DOHH2 (cell line): ENCODE results near the gene CNKSR3.

Source experiments
- H3F3A ChIP-seq: fragments of 200-600 bp; sonication (generic), shearing (Covaris generic); 2 replicates; pipeline ENCODE4 v1.6.0; 2016; ENCODE audit warnings: antibody characterized with exemption, mild to moderate bottlenecking; ENCODE audit not compliant: control insufficient read depth, insufficient read depth
- H3K27ac ChIP-seq: fragments of 200-600 bp; sonication (generic); 2 replicates; pipeline ENCODE4 v1.5.1; 2014; ENCODE audit warnings: low read depth, mild to moderate bottlenecking, low read length, moderate library complexity
- H3K27me3 ChIP-seq: fragments of 200-600 bp; sonication (generic); 2 replicates; pipeline ENCODE4 v1.6.1; 2014; ENCODE audit warnings: mild to moderate bottlenecking, low read length, mixed read lengths; ENCODE audit not compliant: control insufficient read depth
- H3K36me3 ChIP-seq: fragments of 200-600 bp; sonication (generic); 2 replicates; pipeline ENCODE4 v1.6.1; 2014; ENCODE audit warnings: mild to moderate bottlenecking, low read length, moderate library complexity, mixed read lengths; ENCODE audit not compliant: control insufficient read depth
- H3K4me1 ChIP-seq: fragments of 200-600 bp; sonication (generic); 2 replicates; pipeline ENCODE4 v1.6.1; 2014; ENCODE audit warnings: mild to moderate bottlenecking, low read length, mixed read lengths; ENCODE audit not compliant: control insufficient read depth
- H3K4me2 ChIP-seq: fragments of 200-600 bp; sonication (generic); 2 replicates; pipeline ENCODE4 v1.6.0; 2014; ENCODE audit warnings: mild to moderate bottlenecking, low read length, moderate library complexity
- H3K4me3 ChIP-seq: fragments of 200-600 bp; sonication (generic); 2 replicates; pipeline ENCODE4 v1.5.1; 2014; ENCODE audit warnings: mild to moderate bottlenecking, low read length, mixed read lengths
- H3K79me2 ChIP-seq: fragments of 200-600 bp; sonication (generic); 2 replicates; pipeline ENCODE4 v1.6.1; 2014; ENCODE audit warnings: mild to moderate bottlenecking, low read length, mixed read lengths; ENCODE audit not compliant: control insufficient read depth
- H3K9me2 ChIP-seq: fragments of 200-600 bp; sonication (generic); replicated peaks from 2 replicates; pipeline ENCODE4 v1.6.1; 2014; ENCODE audit warnings: mild to moderate bottlenecking, low read length, mixed read lengths; ENCODE audit not compliant: control insufficient read depth
- H3K9me3 ChIP-seq: fragments of 200-600 bp; sonication (generic); 2 replicates; pipeline ENCODE4 v1.6.1; 2014; ENCODE audit warnings: antibody characterized with exemption, low read length, mixed read lengths; ENCODE audit not compliant: control insufficient read depth, insufficient read depth
- H4K20me1 ChIP-seq: fragments of 200-600 bp; sonication (generic); 2 replicates; pipeline ENCODE4 v1.6.0; 2014; ENCODE audit warnings: low read depth, mild to moderate bottlenecking, antibody characterized with exemption, low read length, moderate library complexity; ENCODE audit not compliant: control insufficient read depth, insufficient read depth
- EZH2phosphoT487 ChIP-seq: fragments of 200-600 bp; sonication (generic); IDR thresholded peaks from 2 replicates; pipeline ENCODE4 v1.6.1; 2017; ENCODE audit warnings: borderline replicate concordance, mild to moderate bottlenecking, antibody characterized with exemption, low read length, moderate library complexity, mixed read lengths
- TF ChIP-seq, protein P1 (sequence below): fragments of 200-600 bp; sonication (generic); IDR thresholded peaks from one replicate; pipeline ENCODE4 v1.5.1; 2014; ENCODE audit warnings: antibody characterized with exemption, mild to moderate bottlenecking, low read depth, low read length; ENCODE audit not compliant: poor library complexity, severe bottlenecking

The CNKSR3 gene

DNA sequence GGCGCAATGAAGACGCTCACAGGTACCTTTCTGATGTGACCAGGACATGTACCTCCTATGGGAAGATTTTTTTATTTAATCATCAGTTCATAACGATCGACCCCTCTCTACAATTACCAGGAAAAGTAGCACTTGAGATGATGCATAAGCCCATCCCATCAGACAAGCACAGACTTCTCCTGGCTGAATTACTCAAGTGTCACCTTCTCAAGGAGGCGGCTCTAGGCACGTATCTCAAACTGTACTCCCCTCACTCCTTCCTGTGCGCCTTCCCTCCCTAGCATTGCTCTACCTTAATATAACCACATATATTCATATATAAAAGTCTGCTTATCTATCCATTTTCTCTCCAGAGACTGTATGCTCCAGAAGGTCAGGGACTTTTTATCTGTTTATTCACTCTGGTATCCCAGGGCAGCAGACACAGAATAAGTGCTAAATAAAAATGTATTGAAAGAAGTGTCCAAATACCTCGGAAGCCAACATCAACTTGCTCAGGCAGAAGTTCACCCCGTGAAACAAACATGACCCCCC lies 71.5 kb downstream of the CNKSR3 start:
- Histone ChIP-seq H3K36me3 (no peaks in the 10 kb centered on the region), H3K79me2 (no peaks in the 10 kb centered on the region), H3K4me3 (no peak overlapping the region), H3K27ac (no peak overlapping the region), H3K27me3 (no peaks in the 10 kb centered on the region), H3K9me2 (no peaks in the 10 kb centered on the region), H3K9me3 (no peaks in the 10 kb centered on the region), H4K20me1 (no peaks in the 10 kb centered on the region), H3F3A (no peaks in the 10 kb centered on the region), H3K4me2 (no peak overlapping the region), H3K4me1 (no peaks in the 10 kb centered on the region)
- no peak for TF ChIP-seq EZH2phosphoT487
- TF ChIP-seq, protein P1, sequence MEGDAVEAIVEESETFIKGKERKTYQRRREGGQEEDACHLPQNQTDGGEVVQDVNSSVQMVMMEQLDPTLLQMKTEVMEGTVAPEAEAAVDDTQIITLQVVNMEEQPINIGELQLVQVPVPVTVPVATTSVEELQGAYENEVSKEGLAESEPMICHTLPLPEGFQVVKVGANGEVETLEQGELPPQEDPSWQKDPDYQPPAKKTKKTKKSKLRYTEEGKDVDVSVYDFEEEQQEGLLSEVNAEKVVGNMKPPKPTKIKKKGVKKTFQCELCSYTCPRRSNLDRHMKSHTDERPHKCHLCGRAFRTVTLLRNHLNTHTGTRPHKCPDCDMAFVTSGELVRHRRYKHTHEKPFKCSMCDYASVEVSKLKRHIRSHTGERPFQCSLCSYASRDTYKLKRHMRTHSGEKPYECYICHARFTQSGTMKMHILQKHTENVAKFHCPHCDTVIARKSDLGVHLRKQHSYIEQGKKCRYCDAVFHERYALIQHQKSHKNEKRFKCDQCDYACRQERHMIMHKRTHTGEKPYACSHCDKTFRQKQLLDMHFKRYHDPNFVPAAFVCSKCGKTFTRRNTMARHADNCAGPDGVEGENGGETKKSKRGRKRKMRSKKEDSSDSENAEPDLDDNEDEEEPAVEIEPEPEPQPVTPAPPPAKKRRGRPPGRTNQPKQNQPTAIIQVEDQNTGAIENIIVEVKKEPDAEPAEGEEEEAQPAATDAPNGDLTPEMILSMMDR: no peak

DNA sequence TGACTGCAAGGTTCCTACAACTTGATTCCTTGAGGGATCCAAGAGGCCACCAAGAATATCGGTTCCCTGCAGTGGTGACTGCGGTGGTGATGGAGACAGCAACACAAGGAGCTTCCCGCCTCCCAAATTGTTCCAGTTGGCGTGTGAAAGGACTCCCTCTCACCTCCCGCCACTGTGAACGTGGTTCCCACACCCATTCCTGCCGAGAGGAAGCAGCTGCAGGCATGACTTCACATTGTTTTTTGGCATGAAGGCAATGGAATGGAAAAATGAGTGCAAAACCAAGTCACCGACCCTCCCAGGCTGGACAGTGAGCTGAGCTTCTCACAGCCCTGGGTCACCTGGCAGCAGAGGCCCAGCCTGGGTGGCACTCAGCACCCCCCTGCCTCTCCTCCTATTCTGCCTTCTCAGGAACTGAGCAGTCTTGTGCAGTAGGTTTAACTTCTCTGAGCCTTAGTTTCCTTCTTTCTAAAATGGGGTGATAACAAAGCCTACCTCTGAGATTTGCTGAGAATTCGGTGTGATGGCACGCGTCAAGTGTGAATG lies 75.0 kb downstream of the CNKSR3 start:
- H4K20me1 ChIP-seq: no peaks in the 10 kb centered on the region
- H3K4me1 ChIP-seq: no peaks in the 10 kb centered on the region

DNA sequence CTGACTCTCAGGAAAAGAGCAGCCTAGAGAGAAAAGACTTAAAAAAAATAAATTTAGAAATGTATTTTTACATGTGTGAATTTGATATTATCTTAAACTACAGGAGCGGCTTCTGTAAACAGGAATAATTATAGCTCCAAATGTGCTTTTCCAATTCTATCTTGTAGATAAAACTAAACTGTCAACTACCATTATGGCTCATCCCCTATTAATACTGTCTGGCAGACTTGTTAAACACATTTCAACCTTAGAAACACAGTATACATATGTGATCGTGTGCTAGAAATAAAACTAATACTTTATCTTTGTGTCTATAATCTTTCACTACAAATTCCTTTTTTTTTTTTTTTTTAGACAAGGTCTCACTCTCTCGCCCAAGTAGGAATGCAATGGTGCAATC lies 75.8 kb downstream of the CNKSR3 start:
- H3K9me2 ChIP-seq: no peaks in the 10 kb centered on the region
- H4K20me1 ChIP-seq: no peaks in the 10 kb centered on the region
- TF ChIP-seq EZH2phosphoT487: no peak
- TF ChIP-seq, protein P1: no peak
- no peak overlapping the region for H3K4me2 ChIP-seq
- no peaks in the 10 kb centered on the region for H3K9me3 ChIP-seq
- H3K79me2 ChIP-seq: no peaks in the 10 kb centered on the region
- H3K27ac ChIP-seq: no peak overlapping the region
- H3F3A ChIP-seq: no peaks in the 10 kb centered on the region
- H3K4me1 ChIP-seq: no peaks in the 10 kb centered on the region
- no peak overlapping the region for H3K4me3 ChIP-seq
- no peaks in the 10 kb centered on the region for H3K27me3 ChIP-seq
- H3K36me3 ChIP-seq: no peaks in the 10 kb centered on the region

More for the DNA sequence above, 75.0 kb downstream of the CNKSR3 start:
- TF ChIP-seq, protein P1: no peak
- no peak for TF ChIP-seq EZH2phosphoT487
- Histone ChIP-seq H3F3A (no peaks in the 10 kb centered on the region), H3K27ac (no peak overlapping the region), H3K36me3 (no peaks in the 10 kb centered on the region), H3K4me3 (no peak overlapping the region), H3K79me2 (no peaks in the 10 kb centered on the region), H3K9me3 (no peaks in the 10 kb centered on the region), H3K9me2 (no peaks in the 10 kb centered on the region), H3K4me2 (no peak overlapping the region), H3K27me3 (no peaks in the 10 kb centered on the region)
